Panc1 (cell line): ENCODE data around the gene MEGF11.

Experiments used
- POLR2AphosphoS5 ChIP-seq: IDR thresholded peaks from 2 replicates; pipeline ENCODE4 v1.6.1; 2012; ENCODE audit warnings: mild to moderate bottlenecking, low read depth, low read length, moderate library complexity
- SIN3A ChIP-seq: IDR thresholded peaks from 2 replicates; pipeline ENCODE4 v1.6.1; 2012; ENCODE audit warnings: low read depth, mild to moderate bottlenecking, low read length, moderate library complexity, borderline replicate concordance; ENCODE audit not compliant: insufficient read depth
- TCF7L2 ChIP-seq: IDR thresholded peaks from 2 replicates; pipeline ENCODE4 v1.6.1; 2011; ENCODE audit warnings: mild to moderate bottlenecking, low read depth, low read length, inconsistent platforms
- TF ChIP-seq, protein P1 (sequence below): fragments of 450-650 bp; IDR thresholded peaks from 2 replicates; pipeline ENCODE4 v1.5.1; 2017; ENCODE audit warnings: mild to moderate bottlenecking

DNA sequence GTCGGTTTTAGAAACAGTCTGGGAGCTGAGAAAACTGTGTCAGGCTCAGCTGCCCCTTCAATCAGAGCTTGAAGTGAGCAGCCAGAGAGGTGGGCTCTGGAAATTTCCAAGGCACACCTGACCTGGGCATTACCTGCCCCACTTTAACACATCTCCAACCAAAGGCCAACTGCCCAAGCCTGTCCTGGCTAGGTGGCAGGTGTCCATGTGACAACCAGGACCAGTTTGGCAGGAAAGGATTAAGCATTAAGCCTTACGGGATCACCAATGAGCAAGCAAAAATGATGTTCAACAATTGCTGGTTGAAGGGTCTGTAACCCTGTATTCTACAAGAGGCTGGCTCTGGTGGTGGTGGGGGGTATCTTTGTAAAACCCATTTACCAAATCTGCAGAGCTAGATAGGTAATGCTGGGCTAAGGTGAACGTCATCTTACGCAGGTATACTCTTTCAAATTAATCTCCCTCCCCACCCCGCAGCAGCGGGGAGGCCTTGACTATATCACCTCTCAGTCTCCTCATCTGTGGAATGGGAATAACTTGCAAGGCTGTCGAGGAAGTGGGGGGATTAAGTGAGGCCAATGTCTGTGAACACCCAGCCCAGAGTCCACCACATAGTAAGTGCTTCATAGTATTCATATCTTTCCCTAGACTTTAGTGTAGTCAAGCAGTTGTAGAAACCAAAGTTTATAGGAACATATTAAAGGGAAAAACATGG, 183.2 kb downstream of the MEGF11 start:
- TF ChIP-seq, protein P1, sequence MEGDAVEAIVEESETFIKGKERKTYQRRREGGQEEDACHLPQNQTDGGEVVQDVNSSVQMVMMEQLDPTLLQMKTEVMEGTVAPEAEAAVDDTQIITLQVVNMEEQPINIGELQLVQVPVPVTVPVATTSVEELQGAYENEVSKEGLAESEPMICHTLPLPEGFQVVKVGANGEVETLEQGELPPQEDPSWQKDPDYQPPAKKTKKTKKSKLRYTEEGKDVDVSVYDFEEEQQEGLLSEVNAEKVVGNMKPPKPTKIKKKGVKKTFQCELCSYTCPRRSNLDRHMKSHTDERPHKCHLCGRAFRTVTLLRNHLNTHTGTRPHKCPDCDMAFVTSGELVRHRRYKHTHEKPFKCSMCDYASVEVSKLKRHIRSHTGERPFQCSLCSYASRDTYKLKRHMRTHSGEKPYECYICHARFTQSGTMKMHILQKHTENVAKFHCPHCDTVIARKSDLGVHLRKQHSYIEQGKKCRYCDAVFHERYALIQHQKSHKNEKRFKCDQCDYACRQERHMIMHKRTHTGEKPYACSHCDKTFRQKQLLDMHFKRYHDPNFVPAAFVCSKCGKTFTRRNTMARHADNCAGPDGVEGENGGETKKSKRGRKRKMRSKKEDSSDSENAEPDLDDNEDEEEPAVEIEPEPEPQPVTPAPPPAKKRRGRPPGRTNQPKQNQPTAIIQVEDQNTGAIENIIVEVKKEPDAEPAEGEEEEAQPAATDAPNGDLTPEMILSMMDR, result no peak
- TF ChIP-seq POLR2AphosphoS5 (no peak), TCF7L2 (no peak), SIN3A (no peak)
